Activated CD4-positive, alpha-beta T cell treated with anti-CD3 and anti-CD28 coated beads, Interleukin-2, amount 50 U/mL, for 4 hours (primary cell): Measurements from ENCODE around the gene KRTAP1-1.
"Not testable (repeated sequence)": the region's sequence is repeated elsewhere in the genome, so short reads cannot be mapped to it uniquely, and the experiment has no call there.

Experiments used
- DNase-seq, 2 experiments: peaks; one replicate each; pipeline ENCODE4 v3.0.0-alpha.2; 2020

The KRTAP1-1 gene

GRCh38 chr17:41009936-41010335, 31.3 kb downstream of the KRTAP1-1 start:
- no peak for DNase-seq

- DNase-seq, result no peak
These were observed 31.9 kb downstream of the KRTAP1-1 start for GRCh38 chr17:41009301-41009760.

- no peak for DNase-seq
These were observed 32.4 kb downstream of the KRTAP1-1 start, which contains the start of gene KRTAP3-1 for GRCh38 chr17:41008811-41009210. TSS of gene KRTAP3-1 (minus strand) at chr17:41009128. CDS start at chr17:41009074, 54 bp downstream.

GRCh38 chr17:41004397-41004796, 36.9 kb downstream of the KRTAP1-1 start:
- DNase-seq, result no peak

GRCh38 chr17:41003926-41004325, 37.3 kb downstream of the KRTAP1-1 start:
- no peak for DNase-seq

DNA sequence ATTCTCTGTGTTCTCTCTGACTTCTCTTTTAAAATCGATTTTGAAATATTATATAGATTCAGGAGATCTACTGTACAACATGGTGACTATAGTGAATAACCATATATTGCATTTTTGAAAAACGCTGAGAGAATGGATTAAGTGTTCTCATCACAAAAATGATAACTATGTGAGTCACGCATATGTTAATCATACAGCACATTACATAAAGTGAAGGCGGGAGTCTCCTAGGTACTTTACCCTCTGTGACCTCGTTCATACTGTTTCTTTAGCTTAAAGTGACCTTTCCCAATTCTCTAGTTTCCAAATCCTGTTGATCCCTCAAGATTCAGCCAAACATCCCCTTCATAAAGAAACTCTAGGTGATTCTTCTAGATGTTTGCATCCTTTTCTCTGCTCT, 38.4 kb downstream of the KRTAP1-1 start:
- no peak for DNase-seq

GRCh38 chr17:41001795-41002194, 39.5 kb downstream of the KRTAP1-1 start:
- DNase-seq, result no peak

- DNase-seq, result not testable (repeated sequence)
These were observed 41.7 kb downstream of the KRTAP1-1 start, which contains the start of gene KRTAP3-2 for GRCh38 chr17:40999563-40999962. TSS of gene KRTAP3-2 (minus strand) at chr17:40999906. CDS start at chr17:40999853, 53 bp downstream.

- DNase-seq, result no peak
These were observed 43.9 kb downstream of the KRTAP1-1 start for GRCh38 chr17:40997361-40997760.

DNA sequence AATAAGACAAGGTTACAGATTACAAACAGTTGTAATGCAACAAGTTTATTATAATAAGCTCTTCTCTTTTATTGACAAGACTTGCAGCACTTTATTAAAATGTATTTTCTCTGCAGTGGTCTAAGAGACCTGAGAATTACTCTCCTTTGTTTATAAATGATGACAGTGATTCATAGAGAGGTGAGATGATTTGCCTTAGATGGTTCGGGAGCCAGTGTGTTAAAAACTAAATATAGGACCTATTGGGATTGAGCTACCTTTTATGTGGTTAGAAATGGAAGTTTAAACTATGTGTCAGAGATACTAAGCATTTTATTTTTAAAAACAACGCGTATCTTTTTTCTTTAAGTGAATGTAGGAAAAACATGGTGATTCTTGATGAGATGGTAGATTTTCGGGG, 44.4 kb downstream of the KRTAP1-1 start:
- no peak for DNase-seq

DNA sequence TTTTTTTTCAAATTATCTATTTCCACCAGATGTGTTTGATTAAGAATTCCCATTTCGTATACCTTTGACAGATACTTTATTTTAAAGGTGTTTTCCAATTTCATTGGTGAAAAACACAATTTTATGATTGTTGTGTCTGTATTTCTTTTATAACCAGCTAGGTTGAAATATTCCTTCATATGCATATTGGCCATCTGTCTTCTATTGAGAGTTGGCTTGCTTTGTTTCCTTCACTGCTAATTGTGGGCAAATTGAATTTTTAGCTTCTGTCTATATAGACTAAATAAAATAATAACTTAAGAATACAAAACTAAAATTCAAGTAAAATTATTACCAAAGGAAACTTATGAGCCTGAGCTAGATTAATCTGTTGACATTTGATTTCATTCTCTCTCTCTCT, 46.1 kb downstream of the KRTAP1-1 start:
- no peak for DNase-seq

GRCh38 chr17:40993839-40994238, 47.4 kb downstream of the KRTAP1-1 start, which contains the start of gene KRTAP3-3:
TSS of gene KRTAP3-3 (minus strand) at chr17:40994164. CDS start at chr17:40994097, 67 bp downstream.
- no peak for DNase-seq

- no peak for DNase-seq
These were observed 48.2 kb downstream of the KRTAP1-1 start for GRCh38 chr17:40993084-40993483.

GRCh38 chr17:40992666-40993065, 48.6 kb downstream of the KRTAP1-1 start:
- DNase-seq, result no peak
